Upper lobe of left lung (tissue), 4 donors: ENCODE measurements around the gene CAMK2N1.

Experiments
- CTCF ChIP-seq, 6 experiments: fragments of 450-650 bp in 4 of 6; fragments of 200-600 bp in 2 of 6; sonication (generic) in 2 of 6; IDR thresholded peaks; one replicate each; pipeline ENCODE4 v1.5.1; 2016 to 2019; ENCODE audit warnings: antibody characterized with exemption in 6 of 6
- EP300 ChIP-seq, 4 donors: sonication (generic); formaldehyde crosslinking; IDR thresholded peaks; one replicate each; pipeline ENCODE4 v1.5.1; 2017; ENCODE audit warnings: antibody characterized with exemption in 4 of 4, control low read depth in 2 of 4
- POLR2A ChIP-seq, 4 donors: fragments of 450-650 bp; IDR thresholded peaks; one replicate each; pipeline ENCODE4 v1.5.1; 2016 to 2017; ENCODE audit warnings: antibody characterized with exemption in 4 of 4, mild to moderate bottlenecking in 2 of 4
- POLR2AphosphoS5 ChIP-seq, 2 donors: sonication (generic); formaldehyde crosslinking; IDR thresholded peaks; one replicate each; pipeline ENCODE4 v1.5.1; 2017; ENCODE audit warnings: antibody characterized with exemption in 2 of 2

- no peak for TF ChIP-seq EP300 (IDR thresholded peaks at IDR 0.05)
- TF ChIP-seq CTCF (IDR thresholded peaks at IDR 0.05) = no peak
- no peak for TF ChIP-seq POLR2AphosphoS5 (IDR thresholded peaks at IDR 0.05)
- no peak for TF ChIP-seq POLR2A (IDR thresholded peaks at IDR 0.05)
Observed at GRCh38 chr1:20478057-20478635, 7.9 kb downstream of the CAMK2N1 start.
